Astrocyte (in vitro differentiated cells and primary cell): ENCODE results near the gene ZNF608. TPM values are rescaled to one million over a fixed set of nuclear protein-coding genes. Genes with fewer than 3 reads are reported as not detected.

Experiments used
- DNase-seq: peaks from one replicate; pipeline ENCODE4 v3.0.0-alpha.2; 2010; ENCODE audit warnings: low read depth
- FAIRE-seq: peaks from 2 replicates; lab custom pipeline; 2011; peaks lifted over from hg19 to GRCh38; lab: Jason Lieb, UNC
- H2AFZ ChIP-seq: 2 replicates; pipeline ENCODE4 v1.6.0; 2012; ENCODE audit warnings: low read depth, low read length, inconsistent platforms
- H3K27ac ChIP-seq: 2 replicates; pipeline ENCODE4 v1.5.1; 2011; ENCODE audit warnings: low read depth, low read length, inconsistent platforms
- H3K27me3 ChIP-seq: 2 replicates; pipeline ENCODE4 v1.6.0; 2011; ENCODE audit warnings: low read length, inconsistent platforms; ENCODE audit not compliant: insufficient read depth
- H3K36me3 ChIP-seq: 2 replicates; pipeline ENCODE4 v1.5.1; 2011; ENCODE audit warnings: low read length, inconsistent platforms; ENCODE audit not compliant: insufficient read depth
- H3K4me1 ChIP-seq: 2 replicates; pipeline ENCODE4 v1.5.1; 2011; ENCODE audit warnings: low read length, inconsistent platforms; ENCODE audit not compliant: insufficient read depth
- H3K4me2 ChIP-seq: 2 replicates; pipeline ENCODE4 v1.6.0; 2012; ENCODE audit warnings: low read length, inconsistent platforms
- H3K4me3 ChIP-seq: 2 replicates; pipeline ENCODE4 v1.5.1; 2011; ENCODE audit warnings: low read depth, mild to moderate bottlenecking, low read length, inconsistent platforms; ENCODE audit not compliant: insufficient read depth
- H3K79me2 ChIP-seq: 2 replicates; pipeline ENCODE4 v1.6.0; 2012; ENCODE audit warnings: mild to moderate bottlenecking, low read length, inconsistent platforms; ENCODE audit not compliant: insufficient read depth
- H3K9ac ChIP-seq: 2 replicates; pipeline ENCODE4 v1.6.0; 2012; ENCODE audit warnings: mild to moderate bottlenecking, low read length, inconsistent platforms
- H3K9me3 ChIP-seq: 2 replicates; pipeline ENCODE4 v1.5.1; 2012; ENCODE audit warnings: low read depth, mild to moderate bottlenecking, low read length, inconsistent platforms; ENCODE audit not compliant: insufficient read depth
- H4K20me1 ChIP-seq: 2 replicates; pipeline ENCODE4 v1.6.0; 2012; ENCODE audit warnings: low read length, inconsistent platforms; ENCODE audit not compliant: insufficient read depth
- H3K27ac Mint-ChIP-seq: one replicate; pipeline ENCODE4 v1.8.0; 2021; ENCODE audit warnings: mild to moderate bottlenecking, mixed read lengths; ENCODE audit not compliant: unreplicated experiment
- H3K27me3 Mint-ChIP-seq: one replicate; pipeline ENCODE4 v1.8.0; 2021; ENCODE audit warnings: low read depth, mixed read lengths; ENCODE audit not compliant: unreplicated experiment
- H3K36me3 Mint-ChIP-seq: one replicate; pipeline ENCODE4 v1.8.0; 2021; ENCODE audit warnings: low read depth, mixed read lengths; ENCODE audit not compliant: unreplicated experiment
- H3K4me1 Mint-ChIP-seq: one replicate; pipeline ENCODE4 v1.8.0; 2021; ENCODE audit warnings: low read depth, mixed read lengths; ENCODE audit not compliant: unreplicated experiment
- H3K4me3 Mint-ChIP-seq: one replicate; pipeline ENCODE4 v1.8.0; 2021; ENCODE audit warnings: mild to moderate bottlenecking, moderate library complexity, mixed read lengths; ENCODE audit not compliant: unreplicated experiment
- H3K9me3 Mint-ChIP-seq: one replicate; pipeline ENCODE4 v1.8.0; 2021; ENCODE audit warnings: mild to moderate bottlenecking, mixed read lengths; ENCODE audit not compliant: unreplicated experiment
- EZH2 ChIP-seq: IDR thresholded peaks from 2 replicates; pipeline ENCODE4 v1.6.1; 2012; ENCODE audit warnings: mild to moderate bottlenecking, low read length, inconsistent platforms; ENCODE audit not compliant: insufficient read depth
- total RNA-seq: library from RNA; stranded (reverse); gene quantifications from 2 replicates; pipeline ENCODE4 v1.2.1, GENCODE V29; 2021
- TF ChIP-seq, protein P1 (sequence below): IDR thresholded peaks from 2 replicates; pipeline ENCODE4 v1.5.1; 2011; ENCODE audit warnings: low read depth, mild to moderate bottlenecking, inconsistent platforms, low read length, moderate library complexity; ENCODE audit not compliant: insufficient read depth

ZNF608 gene
- total RNA-seq, 1 donor from 2014 or later = 57.3 TPM

DNA sequence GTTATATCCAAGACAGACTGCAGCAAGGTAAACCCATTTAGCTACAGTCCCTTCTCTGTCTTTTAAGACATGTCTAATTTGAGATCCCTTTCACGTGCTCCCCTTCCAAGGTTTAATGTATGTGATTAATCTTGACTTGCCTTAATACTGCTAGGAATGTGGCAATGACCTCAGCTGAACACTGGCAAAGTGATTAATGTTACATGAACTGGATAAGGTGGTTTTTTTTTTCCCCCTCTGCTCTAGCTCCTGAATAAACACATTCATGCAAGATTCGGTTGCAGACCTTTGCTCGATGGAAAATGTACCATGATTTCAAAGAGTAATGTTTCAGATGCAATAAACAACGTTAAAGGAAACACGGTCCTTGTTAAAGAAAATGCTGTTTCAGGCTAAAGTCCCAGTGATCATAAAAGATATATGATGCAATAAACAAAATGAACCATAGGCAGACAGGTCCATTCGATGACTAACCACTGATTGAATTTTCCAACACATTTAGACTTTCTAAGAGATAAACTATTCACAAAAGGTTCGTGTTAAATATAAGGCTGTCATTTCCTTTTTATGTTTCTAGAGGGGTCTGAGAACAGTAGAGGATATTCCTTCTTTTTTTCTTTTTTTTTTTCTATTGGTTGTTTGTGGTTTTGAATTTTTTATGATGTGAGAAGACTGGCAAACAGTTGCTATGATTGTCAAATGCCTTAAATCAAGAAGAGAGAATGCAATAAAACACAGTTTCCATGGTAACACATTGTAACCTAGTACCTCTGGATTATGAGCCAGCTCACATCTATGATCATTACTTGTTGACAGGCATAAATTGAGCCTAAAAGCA is 44.7 kb upstream of the ZNF608 start:
- peak overlapping the region; percentile 60 for H3K27ac Mint-ChIP-seq
- FAIRE-seq = no peak

DNA sequence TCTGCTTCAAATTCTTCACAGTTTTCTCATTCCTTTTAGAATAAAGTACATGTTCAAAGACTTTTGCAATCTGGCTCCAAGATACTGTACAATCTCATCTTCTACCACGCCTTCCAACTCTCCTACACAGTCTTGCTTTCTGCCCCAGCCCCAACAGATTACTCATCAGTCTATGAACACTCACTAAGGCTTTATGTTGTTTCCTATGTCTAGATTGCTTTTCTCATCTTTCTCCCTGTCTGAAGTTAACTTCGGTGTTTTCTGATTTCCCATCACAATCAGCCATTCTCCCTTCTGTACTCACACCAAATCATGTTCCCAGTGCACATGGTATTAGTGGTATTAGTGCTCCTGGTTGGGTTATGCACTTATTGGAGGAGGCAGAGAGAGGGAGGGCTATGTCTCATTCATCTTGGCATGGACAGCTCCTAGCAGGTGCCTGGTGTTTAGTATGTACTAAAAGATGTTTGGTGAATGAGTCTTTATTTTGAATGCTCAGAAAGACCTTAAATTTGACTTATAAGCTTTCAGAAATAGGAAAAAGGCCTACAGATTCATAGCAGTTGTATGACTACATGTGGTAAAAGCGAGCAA is 44.0 kb upstream of the ZNF608 start:
- Mint-ChIP-seq H3K27ac (peak overlapping the region; percentile 60), H3K9me3 (no peaks in the 10 kb centered on the region), H3K4me3 (no peak overlapping the region), H3K27me3 (no peaks in the 10 kb centered on the region), H3K4me1 (peaks cover 18% of the 10 kb centered on the region), H3K36me3 (no peaks in the 10 kb centered on the region)
- H3K27ac ChIP-seq = no peak overlapping the region
- no peaks in the 10 kb centered on the region for H4K20me1 ChIP-seq
- H3K9ac ChIP-seq = peak overlapping the region; percentile 1
- FAIRE-seq = no peak
- H3K4me3 ChIP-seq = no peak overlapping the region
- peak overlapping the region; percentile 24 for H3K4me2 ChIP-seq
- no peaks in the 10 kb centered on the region for H3K27me3 ChIP-seq
- no peaks in the 10 kb centered on the region for H3K9me3 ChIP-seq
- TF ChIP-seq, protein P1, sequence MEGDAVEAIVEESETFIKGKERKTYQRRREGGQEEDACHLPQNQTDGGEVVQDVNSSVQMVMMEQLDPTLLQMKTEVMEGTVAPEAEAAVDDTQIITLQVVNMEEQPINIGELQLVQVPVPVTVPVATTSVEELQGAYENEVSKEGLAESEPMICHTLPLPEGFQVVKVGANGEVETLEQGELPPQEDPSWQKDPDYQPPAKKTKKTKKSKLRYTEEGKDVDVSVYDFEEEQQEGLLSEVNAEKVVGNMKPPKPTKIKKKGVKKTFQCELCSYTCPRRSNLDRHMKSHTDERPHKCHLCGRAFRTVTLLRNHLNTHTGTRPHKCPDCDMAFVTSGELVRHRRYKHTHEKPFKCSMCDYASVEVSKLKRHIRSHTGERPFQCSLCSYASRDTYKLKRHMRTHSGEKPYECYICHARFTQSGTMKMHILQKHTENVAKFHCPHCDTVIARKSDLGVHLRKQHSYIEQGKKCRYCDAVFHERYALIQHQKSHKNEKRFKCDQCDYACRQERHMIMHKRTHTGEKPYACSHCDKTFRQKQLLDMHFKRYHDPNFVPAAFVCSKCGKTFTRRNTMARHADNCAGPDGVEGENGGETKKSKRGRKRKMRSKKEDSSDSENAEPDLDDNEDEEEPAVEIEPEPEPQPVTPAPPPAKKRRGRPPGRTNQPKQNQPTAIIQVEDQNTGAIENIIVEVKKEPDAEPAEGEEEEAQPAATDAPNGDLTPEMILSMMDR = no peak
- TF ChIP-seq EZH2 = no peak
- peak; percentile 67 for DNase-seq
- peaks cover 8% of the 10 kb centered on the region for H3K4me1 ChIP-seq
- no peak overlapping the region for H2AFZ ChIP-seq
- H3K79me2 ChIP-seq = no peaks in the 10 kb centered on the region
- no peaks in the 10 kb centered on the region for H3K36me3 ChIP-seq

More for the DNA sequence above, 44.7 kb upstream of the ZNF608 start:
- Histone ChIP-seq H3K36me3 (no peaks in the 10 kb centered on the region), H3K9me3 (no peaks in the 10 kb centered on the region), H3K27me3 (no peaks in the 10 kb centered on the region), H3K4me3 (no peak overlapping the region), H4K20me1 (no peaks in the 10 kb centered on the region), H3K27ac (no peak overlapping the region), H3K4me1 (peaks cover 8% of the 10 kb centered on the region), H3K4me2 (peak overlapping the region; percentile 24), H2AFZ (no peak overlapping the region), H3K9ac (peak overlapping the region; percentile 1), H3K79me2 (no peaks in the 10 kb centered on the region)
- Mint-ChIP-seq H3K4me1 (peaks cover 18% of the 10 kb centered on the region), H3K9me3 (no peaks in the 10 kb centered on the region), H3K36me3 (no peaks in the 10 kb centered on the region), H3K4me3 (no peak overlapping the region), H3K27me3 (no peaks in the 10 kb centered on the region)
- TF ChIP-seq, protein P1 = no peak
- TF ChIP-seq EZH2 = no peak
- peak; percentile 69 for DNase-seq
